ENCODE data around the gene ILDR1.

The ILDR1 gene

DNA sequence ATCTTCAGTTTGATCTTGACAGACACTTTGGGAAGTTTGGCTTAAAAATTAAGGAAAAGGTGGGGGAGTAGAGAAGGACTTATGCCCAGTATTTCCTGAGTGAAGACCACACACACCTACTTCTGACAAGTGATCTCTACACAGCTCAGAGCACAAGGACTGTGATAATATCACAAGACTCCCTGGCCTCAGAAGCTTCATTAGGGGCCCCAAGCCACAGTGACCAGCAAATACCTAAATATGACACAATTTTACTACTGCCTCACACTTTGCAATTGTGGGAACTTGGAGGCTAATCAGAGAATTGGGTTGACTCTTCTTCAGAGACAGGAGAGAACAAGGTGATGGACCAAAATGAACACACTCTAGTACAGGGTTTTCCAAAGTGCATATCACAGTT lies 2.6 kb downstream of the ILDR1 start:
- no peak for DNase-seq (ENCODE audit: low read depth)

DNA sequence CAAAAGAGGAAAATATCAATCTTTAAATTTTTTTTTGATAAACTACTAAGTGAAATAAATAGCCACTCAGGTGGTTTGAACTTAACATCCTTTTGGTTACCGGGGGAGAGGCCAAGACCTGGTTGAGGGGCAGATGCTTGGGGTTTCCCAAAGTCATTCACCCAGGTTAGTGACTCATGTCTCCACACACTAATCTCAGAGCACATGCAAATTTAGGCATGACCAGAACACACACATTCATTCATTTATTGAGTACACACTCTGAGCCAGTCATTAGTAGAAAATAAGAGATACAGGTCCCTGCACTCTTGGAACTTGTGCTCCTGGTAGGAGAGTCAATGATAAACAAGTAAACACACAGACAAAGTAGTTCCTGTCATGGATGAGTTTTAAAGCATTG lies 7.3 kb downstream of the ILDR1 start:
- DNase-seq (ENCODE audit: low read depth), result no peak

DNA sequence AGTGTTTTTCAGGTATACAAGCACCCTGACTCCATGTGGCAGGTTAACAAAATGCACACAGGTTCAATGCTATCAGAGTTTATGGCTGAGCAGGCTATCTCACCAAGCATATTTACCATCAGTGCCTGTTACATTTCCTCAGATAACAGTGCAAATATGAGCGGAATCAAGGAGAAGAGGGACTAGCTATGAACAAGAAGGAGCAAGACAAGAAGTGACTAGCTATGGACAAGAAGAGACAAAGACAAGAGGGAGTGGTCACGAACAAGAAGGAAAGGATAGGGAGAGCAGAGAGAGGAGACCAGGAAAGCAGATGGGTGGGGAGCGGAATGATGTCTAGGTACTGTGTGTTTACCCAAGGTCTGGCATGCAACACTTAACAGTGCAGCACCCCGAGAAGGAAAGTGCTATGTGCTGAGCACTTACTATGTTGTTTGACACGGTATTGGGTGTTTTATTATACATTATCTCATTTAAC lies 8.6 kb downstream of the ILDR1 start:
- DNase-seq (ENCODE audit: low read depth), result no peak

DNA sequence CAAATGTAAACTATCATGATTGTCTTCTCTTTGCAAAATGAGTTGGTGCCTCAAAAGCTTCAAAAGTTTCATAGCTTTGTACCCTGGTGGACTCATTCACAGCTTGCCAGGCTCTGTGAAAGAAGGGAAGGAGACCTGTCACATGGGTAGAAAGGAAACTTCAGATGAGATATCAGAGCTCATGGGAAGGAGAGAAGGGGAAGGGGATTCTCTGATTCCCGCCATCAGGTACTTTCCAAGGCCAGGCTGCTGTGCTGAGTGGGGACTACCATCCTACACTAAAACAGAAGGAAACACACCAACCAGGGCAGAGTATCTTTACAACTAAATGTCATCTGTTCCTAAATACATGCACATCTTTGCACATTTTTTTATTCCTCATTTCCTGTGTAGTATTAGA lies 9.2 kb downstream of the ILDR1 start:
- no peak for DNase-seq (ENCODE audit: low read depth)

DNA sequence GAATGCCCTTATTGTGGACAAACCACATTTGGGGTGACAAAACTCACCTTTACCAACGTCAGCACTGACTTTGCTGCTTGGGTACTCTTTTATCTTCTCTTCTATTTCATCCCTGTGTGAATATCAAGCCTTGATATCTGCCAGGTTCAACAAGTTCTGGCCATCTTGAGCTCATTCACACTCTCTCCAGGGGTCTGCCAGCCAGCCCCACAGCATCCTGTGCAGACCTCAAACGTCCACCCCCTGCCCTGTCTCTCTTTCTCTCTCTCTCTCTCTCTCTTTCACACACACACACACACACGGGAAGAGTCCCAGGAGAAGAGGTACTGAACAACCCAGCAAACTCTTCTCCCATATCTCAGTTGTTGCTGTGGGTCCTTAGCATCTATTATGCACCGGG lies 10.7 kb downstream of the ILDR1 start:
- no peak for DNase-seq (ENCODE audit: low read depth)

DNA sequence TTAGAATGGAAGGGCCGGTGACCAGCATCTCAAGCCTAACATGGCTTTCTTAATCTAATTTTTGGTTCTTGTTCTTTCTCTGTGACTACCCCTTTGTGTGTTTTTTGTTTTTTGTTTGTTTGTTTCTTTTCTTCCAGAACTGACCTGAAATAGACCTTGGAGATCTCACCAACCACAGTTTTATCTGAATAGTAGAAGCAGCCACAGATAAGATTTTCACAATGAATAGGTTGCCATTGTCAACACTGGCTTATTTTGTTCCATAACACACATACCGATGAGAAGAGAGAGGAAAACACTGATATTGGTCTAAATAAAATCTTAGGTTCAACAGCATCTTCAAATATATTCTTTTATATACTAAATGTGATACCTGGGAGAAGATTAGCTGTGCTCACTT lies 11.5 kb downstream of the ILDR1 start:
- no peak for DNase-seq (ENCODE audit: low read depth)

DNA sequence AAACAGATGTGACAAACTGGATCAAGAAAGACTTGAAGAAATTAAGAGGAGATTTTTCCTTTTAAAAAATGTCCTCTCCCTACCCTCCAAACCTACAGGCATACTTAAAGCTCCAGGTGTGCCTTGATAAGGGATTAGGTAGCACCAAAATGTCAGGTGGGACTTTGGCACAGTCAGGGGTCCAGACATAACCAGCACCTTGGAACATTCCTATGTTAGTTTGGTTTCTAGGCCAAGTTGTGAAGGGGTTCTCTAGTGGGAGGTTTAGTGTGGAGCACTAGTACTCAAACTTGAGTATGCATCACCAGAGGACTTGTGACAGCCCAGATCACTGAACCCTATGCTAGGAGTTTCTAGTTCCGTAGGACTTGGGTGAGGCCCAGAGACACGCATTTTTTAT lies 13.9 kb downstream of the ILDR1 start:
- no peak for DNase-seq (ENCODE audit: low read depth)

DNA sequence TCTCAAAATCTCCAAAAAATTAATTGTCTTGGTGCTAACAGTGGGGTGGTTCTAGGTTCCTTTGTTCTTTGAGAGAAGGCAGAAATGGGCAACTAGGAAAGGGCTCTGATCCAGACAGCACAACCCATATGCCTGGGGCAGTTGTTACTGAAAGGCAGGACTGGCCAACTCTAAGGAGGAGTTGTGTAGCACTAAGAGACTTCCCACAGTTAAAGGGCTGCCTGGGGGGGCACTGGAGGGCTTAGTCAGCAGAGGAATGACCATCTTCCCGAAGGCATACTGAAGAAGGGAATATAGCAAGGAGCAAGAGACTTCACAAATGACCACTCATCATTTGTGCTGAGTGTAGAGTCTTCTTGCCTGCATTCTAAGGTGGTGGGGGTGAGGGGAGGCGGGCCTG lies 15.8 kb downstream of the ILDR1 start:
- DNase-seq (ENCODE audit: low read depth), result no peak

DNA sequence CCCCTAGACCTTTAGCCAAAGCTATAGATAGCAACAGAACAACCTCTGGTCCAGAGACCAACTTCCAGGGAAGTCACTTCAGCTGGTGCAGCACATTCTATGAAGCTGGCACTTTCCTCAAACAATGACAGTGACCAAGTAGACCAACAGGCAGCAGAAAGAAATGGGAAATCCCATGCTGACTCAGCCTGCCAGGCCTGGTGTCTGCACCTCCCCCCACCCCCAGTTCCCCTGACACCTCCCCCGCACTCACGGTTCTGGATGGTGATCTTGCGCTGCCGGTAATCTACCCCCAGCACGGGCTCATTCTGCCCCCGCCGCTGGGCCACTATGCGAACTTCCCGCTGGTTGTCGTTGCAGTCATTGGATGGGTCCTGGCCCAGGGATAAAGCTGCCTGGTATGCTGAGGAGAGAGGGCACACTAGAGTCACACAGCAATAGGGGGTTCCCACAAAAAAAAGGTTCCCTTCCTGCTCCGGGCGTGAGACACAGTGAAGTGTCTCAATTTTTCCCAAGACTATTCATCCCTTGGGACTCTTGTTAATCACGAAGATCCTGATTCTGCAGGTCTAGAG lies 17.0 kb downstream of the ILDR1 start:
- DNase-seq (ENCODE audit: low read depth), result no peak

DNA sequence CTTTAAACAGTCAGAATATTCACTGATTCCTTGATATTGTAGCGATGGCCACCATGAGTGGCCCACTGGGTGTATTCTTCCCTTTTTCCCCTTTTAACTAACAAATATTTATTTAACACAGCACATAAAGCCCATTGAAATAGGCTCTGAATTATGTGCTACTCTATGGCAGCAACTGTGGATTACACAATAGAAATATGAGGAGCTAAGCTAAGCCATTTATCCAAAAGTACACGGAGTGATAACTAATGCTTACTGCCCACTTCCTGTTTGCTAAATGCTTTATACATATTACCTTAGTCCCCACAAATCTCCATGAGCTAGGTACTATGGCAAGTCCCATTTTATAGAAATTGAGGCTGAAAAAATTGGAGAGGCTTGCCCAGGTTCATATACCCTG lies 17.9 kb downstream of the ILDR1 start:
- no peak for DNase-seq (ENCODE audit: low read depth)

DNA sequence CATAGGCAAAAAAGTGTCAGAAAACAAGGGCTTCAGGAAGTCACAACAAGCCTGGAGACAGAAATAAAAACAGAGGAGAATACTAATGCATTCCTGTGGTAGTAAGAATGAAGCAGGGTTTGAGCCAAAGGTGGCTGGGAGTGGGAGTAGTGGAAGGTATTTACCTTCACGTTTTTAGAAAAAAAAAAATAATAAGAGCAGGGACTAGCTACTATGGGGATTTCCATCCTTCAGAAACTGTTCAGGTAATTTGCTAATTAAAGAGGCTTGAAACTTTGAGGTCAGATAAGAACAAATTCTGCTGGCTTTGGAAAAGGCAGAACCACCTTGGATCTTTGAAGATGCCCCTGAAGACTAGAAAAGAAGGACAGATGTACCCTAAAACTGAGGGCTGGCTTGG lies 18.4 kb downstream of the ILDR1 start:
- no peak for DNase-seq (ENCODE audit: low read depth)

DNA sequence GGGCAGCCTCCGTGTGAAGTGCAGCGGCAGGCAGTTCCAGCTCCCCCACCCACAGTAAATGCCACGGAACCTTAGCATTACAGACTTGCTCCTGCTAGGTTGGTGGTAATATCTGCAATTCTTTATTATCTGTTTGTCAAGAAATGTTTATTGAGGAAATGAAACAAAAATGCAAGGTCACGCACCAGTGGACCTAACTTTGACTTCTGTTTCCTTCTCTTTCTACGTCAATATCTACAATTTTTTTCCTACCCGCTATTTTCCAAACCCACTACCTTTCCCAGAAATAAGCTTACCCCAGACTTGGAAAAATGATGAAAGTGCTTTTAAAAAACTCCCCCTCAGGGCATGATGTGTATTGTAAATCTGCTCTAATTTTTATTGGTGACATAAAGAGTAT lies 18.9 kb downstream of the ILDR1 start:
- no peak for DNase-seq (ENCODE audit: low read depth)

DNA sequence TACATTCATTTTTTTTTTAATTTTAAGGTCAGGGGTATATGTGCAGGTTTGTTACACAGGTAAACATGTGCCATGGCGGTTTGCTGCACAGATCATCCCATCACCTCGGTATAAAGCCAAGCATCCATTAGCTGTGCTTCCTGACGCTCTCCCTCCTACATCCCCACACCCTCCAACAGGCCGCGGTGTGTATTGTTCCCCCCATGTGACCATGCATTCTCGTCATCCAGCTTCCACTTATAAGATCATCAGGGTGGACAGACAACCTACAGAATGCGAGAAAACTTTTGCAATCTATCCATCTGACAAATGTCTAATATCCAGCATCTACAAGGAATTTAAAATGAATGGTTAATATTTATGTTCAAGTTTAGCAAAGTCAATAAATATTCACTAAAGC lies 19.4 kb downstream of the ILDR1 start:
- no peak for DNase-seq (ENCODE audit: low read depth)

DNA sequence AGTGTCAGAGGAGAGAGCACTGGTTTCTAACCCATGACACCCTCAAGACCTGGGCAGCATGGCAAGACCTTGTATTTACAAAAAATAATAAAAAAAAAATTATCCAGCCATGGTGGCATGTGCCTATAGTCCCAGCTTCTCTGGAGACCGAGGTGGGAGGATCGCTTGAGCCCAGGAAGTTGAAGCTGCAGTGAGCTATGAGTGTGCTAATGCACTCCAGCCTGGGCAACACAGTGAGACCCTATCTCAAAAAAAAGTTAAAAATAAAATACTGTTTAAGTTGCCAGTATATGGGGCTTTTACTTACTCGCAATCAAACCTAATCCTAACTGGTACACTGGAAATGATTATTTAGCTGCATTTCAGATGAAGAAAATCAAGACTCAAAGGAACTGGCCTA lies 20.2 kb downstream of the ILDR1 start:
- DNase-seq (ENCODE audit: low read depth), result no peak

DNA sequence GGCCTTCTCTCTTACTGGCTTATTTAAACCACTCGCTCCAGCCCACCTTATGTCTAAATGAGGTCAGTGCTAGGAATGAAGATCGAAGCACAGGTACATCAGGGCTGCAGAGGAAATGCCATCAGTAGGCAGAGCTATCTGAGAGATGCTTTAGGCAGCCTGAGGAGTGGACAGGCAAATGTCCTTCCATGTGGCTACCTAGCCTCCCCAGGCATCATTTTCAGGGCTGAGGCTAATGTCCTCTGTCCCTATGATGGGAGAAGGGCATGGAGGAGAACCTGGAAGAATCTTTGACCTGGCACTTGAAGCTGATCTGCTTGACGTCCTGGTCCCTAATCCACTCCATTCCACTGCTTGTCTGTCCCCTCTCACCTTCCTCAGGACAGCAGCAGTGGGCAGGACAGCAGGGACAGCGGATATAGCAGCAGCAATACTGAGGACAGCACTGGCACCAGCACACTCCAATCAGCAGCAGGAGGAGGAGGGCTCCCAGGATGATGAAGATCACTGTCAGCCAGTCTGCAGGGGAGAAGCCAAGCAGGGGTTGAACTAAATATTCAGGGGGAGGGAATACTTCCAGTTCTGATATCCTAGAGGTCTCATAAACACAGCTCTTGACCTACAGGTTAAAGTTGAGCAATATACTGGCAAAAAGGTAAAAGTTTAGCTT lies 21.0 kb downstream of the ILDR1 start:
- DNase-seq (ENCODE audit: low read depth), result no peak

DNA sequence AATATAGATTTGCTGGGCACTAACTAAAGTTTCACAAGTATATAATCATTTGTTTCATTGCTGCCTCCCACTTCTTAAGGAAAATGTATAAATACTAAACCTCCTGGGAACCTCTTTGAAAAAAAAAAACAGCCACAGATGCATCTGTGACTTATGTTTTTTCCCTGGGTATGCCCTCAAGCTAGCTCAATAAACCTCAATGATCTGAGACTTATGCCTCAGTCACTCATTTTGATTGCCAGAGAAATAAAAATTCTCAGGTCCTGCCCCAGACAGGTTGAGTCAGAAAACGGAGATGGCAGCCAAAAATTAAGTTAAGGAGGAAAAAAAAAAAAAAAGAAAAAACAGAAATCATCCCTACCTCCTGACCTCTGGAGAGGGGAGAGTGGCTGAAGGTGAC lies 22.1 kb downstream of the ILDR1 start:
- DNase-seq (ENCODE audit: low read depth), result no peak

DNA sequence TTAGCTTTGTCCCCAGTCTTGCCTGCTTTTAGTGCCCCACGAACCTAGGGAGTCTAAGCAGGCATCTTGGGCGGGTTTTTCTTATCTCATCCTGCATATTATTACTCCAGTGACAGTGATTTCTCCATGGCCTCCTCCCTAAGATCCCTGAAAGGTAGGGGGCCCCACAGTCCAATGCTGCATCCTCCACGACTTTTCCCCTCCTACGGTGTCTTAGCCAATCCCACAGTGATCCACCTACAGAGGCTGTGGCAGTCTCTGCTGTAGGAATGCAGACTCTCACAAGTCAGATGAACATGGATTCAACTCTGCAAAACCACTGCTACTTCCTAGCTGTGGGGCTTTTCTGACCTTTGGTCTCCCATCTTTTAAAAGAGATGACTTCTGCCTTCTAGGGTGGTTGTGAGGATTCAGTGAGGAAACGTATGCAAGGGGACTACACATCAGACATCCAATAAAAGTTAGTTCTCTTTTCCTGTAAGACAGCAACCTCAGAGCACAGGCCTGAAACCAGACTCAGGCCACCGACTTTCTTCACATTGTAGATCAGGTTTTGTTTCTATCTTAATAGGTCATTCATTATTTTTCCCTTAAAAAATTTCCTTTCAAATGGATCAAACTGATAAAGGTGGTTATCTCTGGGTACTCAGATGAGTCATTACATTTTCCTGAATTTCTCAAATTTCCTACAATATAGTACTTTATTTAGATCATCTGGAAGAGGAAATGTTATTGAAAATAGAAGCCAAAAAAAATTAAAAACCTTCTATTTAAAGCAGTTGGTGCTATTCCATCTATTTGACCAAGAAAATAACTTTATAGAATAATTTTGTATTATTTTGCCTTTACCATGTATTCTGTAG lies 23.2 kb downstream of the ILDR1 start:
- no peak for DNase-seq (ENCODE audit: low read depth)

DNA sequence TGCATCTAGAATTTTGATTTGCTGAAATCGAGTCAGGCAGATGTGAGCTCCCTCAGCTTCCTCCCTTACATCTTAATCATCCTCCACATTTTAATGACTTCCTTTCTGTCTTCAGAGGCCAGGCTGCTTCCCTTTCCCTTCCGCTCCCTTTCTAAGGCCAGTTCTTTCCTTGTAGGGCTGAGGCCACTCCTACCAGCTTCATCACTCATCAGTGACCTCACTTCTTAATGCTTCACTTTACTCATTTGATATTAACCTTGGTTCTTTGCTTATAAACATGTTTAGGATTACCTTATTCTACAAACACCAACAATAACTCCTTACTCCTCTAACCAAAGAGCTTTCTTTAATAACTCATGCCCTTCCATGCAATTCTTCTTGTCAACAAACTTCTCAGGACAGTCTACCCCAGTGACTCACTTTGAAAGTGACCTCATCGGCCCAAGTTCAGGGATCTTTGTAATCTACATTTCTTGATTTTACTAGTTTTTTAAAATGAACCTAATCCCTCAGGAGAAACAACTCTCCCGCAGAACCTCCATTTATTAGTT lies 23.9 kb downstream of the ILDR1 start:
- no peak for DNase-seq (ENCODE audit: low read depth)

DNA sequence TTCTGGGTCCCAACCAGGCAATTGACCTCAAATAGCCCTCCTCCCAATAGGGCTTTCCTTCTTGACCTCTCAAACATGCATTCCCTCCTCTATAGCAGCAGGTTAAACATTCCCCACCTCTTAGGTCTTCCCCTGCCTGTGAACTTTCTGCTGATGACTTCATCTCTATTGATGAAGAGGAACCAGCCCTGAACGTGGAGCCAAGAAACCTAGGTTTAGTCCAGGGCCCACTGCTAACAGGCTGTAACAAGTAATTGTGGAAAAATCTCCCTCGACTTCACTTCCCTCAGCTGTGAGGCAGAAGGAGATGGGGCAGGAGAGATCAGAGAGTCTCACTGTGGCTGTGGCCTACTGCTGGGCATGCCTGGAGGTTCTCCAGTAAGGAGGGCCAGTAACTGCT lies 24.7 kb downstream of the ILDR1 start:
- no peak for DNase-seq (ENCODE audit: low read depth)

DNA sequence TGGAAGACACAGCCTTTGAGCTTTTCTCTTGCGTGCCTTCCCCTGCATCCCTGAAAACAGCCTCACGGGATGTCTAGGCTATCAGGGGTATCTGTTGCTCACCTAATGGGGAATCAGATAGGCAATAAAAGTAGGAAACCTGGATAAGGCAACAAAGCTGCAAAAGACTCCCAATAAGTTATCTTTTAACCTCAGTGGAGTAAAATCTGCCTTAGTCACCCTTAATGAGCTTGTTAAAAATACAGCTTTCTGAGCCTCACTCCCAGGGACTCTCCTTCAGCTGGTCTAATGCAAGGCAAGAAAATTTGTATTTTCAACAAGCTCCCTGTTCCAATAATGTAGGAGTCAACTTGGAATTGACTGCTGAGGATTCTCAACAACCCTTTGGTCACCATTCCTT lies 25.6 kb downstream of the ILDR1 start:
- no peak for DNase-seq (ENCODE audit: low read depth)

DNA sequence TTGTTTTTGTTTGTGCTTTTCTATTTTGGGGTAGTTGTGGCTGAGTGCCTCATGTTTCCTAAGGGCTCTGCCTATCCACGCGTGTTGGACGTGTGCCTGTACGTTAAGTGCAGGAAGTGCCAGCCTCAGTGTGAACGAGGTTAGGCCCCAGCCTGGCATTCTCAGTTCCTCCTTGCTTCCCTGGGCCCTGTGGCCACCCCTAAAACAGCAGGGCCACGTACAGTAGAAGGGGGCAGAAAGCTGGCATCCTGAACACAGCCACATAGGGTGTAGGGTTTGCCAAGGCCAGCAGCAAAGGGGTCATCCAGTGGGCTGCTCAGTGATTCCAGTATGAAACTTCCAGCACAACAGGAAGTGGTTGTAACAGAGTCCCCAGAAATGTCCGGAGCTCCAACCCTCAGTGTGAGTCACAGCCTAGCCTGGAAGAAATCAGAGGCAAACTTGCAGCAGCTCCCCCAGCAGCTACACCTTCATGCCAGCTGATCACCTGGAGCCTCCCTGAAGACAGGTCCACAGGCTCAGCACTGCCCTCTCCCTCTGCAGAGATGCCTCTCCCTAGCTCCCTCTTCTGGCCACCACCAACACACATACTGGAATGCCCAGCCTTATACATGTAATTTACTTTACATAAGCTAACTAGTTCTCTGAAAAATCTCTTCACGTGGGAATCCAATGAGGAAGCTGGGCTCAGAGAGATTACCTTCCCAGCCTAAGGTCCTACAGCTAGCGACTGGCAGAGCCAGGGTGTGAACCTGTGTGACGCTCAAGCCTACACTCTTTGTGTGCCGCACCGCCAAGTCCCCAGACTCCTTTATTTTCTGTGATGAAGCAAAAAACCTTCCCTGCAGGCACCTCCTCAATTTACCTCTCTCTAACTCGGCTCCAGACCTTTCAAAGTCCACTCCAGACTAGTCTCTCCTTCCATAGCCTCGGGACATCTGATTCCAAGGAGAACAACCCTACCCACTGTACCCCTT lies 26.6 kb downstream of the ILDR1 start:
- no peak for DNase-seq (ENCODE audit: low read depth)

DNA sequence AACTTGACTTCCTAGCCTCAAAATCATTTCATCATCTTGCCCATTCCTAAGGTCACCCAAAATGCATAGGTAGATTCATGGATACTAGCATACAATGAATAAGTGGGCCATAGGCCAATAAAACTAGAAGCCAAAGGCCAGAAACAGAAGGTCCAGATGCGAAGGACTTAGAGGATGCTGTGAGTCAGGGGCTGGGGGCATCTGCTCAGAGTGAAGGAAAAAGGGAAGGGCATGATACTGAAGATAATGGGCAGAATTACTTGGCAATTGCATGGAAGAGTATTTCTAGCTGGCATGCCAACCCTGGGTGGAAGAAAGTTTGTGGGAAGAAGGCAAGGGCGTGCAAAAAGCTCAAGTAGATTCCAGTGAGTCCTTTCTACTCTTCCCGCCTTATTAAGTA lies 27.5 kb downstream of the ILDR1 start:
- no peak for DNase-seq (ENCODE audit: low read depth)
